ENCODE data around the gene STAMBP.
A peak's percentile ranks its signal among the peaks of the same experiment; 100 is the strongest.

- peak; percentile 39 to 60 (median 52); a peak in 4 of 6 replicates for TF ChIP-seq CTCF (IDR thresholded peaks at IDR 0.05 in 2 of 3, conservative IDR thresholded peaks at IDR 0.05 in 1 of 3; ENCODE audit: insufficient read depth in 2 of 3, low read depth in 1 of 3, low read length in 3 of 3)
- TF ChIP-seq BCL6 (CRISPR knock-in tag; IDR thresholded peaks at IDR 0.05) = no peak
- TF ChIP-seq NFE2 (IDR thresholded peaks at IDR 0.05; ENCODE audit: low read depth) = no peak
- no peak for TF ChIP-seq TAF1 (IDR thresholded peaks at IDR 0.05; ENCODE audit: control insufficient read depth, extremely low read depth, insufficient read depth, low read length, severe bottlenecking)
- no peak for TF ChIP-seq CHD2 (IDR thresholded peaks at IDR 0.05; ENCODE audit: low read depth, low read length)
These were observed 1.7 kb upstream of the STAMBP start for GRCh38 chr2:73827018-73827417.
